Keratinocyte (primary cell): ENCODE results near the gene RASAL2. TPM values are rescaled to one million over a fixed set of nuclear protein-coding genes. Genes with fewer than 3 reads are reported as not detected.

Experiments
- DNase-seq: peaks from one replicate; pipeline ENCODE4 v3.0.0-alpha.2; 2011; ENCODE audit warnings: low read depth, missing footprints, low spot score
- FAIRE-seq: peaks from 2 replicates; lab custom pipeline; 2011; peaks lifted over from hg19 to GRCh38; lab: Jason Lieb, UNC
- H2AFZ ChIP-seq: 2 replicates; pipeline ENCODE4 v1.6.0; 2012; ENCODE audit warnings: low read length, control low read depth, inconsistent platforms; ENCODE audit not compliant: control insufficient read depth
- H3K27ac ChIP-seq: 2 replicates; pipeline ENCODE4 v1.5.1; 2011; ENCODE audit warnings: low read length; ENCODE audit not compliant: control insufficient read depth, insufficient read depth
- H3K27me3 ChIP-seq: 3 replicates; pipeline ENCODE4 v1.6.0; 2011; ENCODE audit warnings: low read length; ENCODE audit not compliant: control insufficient read depth, insufficient read depth; ENCODE audit errors: extremely low read depth
- H3K36me3 ChIP-seq, 2 experiments: 2 replicates in 1 of 2; 3 replicates in 1 of 2; pipeline ENCODE4 v1.5.1; 2011; ENCODE audit warnings: low read length in 2 of 2, mild to moderate bottlenecking in 1 of 2; ENCODE audit not compliant: control insufficient read depth in 2 of 2, insufficient read depth in 2 of 2; ENCODE audit errors: extremely low read depth in 1 of 2
- H3K4me1 ChIP-seq: 3 replicates; pipeline ENCODE4 v1.5.1; 2011; ENCODE audit warnings: low read length; ENCODE audit not compliant: control insufficient read depth, insufficient read depth; ENCODE audit errors: extremely low read depth
- H3K4me2 ChIP-seq: 3 replicates; pipeline ENCODE4 v1.6.0; 2011; ENCODE audit warnings: low read depth, low read length; ENCODE audit not compliant: control insufficient read depth, insufficient read depth; ENCODE audit errors: extremely low read depth
- H3K4me3 ChIP-seq, 3 experiments: fragments of 200-600 bp in 1 of 3; sonication (generic) in 1 of 3; 2 replicates in 2 of 3; 3 replicates in 1 of 3; pipeline ENCODE4 v1.5.1; 2011 to 2016; ENCODE audit warnings: low read length in 3 of 3, mild to moderate bottlenecking in 3 of 3, control low read depth in 2 of 3, inconsistent platforms in 1 of 3, low read depth in 1 of 3, mixed read lengths in 1 of 3, mixed run types in 1 of 3, moderate library complexity in 1 of 3; ENCODE audit not compliant: control insufficient read depth in 2 of 3, insufficient read depth in 2 of 3; ENCODE audit errors: extremely low read depth in 1 of 3
- H3K79me2 ChIP-seq: 2 replicates; pipeline ENCODE4 v1.6.0; 2012; ENCODE audit warnings: low read length; ENCODE audit not compliant: control insufficient read depth, insufficient read depth
- H3K9ac ChIP-seq: 3 replicates; pipeline ENCODE4 v1.6.0; 2011; ENCODE audit warnings: low read length; ENCODE audit not compliant: control insufficient read depth, insufficient read depth; ENCODE audit errors: extremely low read depth
- H3K9me1 ChIP-seq: 3 replicates; pipeline ENCODE4 v1.6.0; 2011; ENCODE audit warnings: low read length; ENCODE audit not compliant: control insufficient read depth, insufficient read depth; ENCODE audit errors: extremely low read depth
- H3K9me3 ChIP-seq: 2 replicates; pipeline ENCODE4 v1.5.1; 2012; ENCODE audit warnings: low read depth, low read length; ENCODE audit not compliant: control insufficient read depth
- H4K20me1 ChIP-seq: 3 replicates; pipeline ENCODE4 v1.6.0; 2011; ENCODE audit warnings: low read length; ENCODE audit not compliant: control insufficient read depth, insufficient read depth; ENCODE audit errors: extremely low read depth
- EZH2 ChIP-seq: IDR thresholded peaks from one replicate; pipeline ENCODE4 v1.6.1; 2012; ENCODE audit warnings: inconsistent platforms, mild to moderate bottlenecking, low read length, moderate library complexity
- dilution Hi-C: fragments of 300-500 bp; cut with MboI; formaldehyde crosslinking; loops from one replicate; pipeline ENCODE4 v1.7.0; 2020; ENCODE audit warnings: low sequenced_read_pairs; ENCODE audit not compliant: extremely low pct_ligation_motif_present
- polyA plus RNA-seq, 5 experiments: library from polyadenylated mRNA; depleted of rRNA in 3 of 5; stranded (reverse) in 3 of 5; stranded (forward) in 1 of 5; unstranded in 1 of 5; fragments of >200 nt; gene quantifications; 1 replicate in 1 of 5; 2 replicates in 3 of 5; 3 replicates in 1 of 5; pipeline versions ENCODE4 v1.2.1 to v1.2.3, GENCODE V29; 2011 to 2012; ENCODE audit warnings: missing spikeins in 2 of 5, low read depth in 1 of 5, low replicate concordance in 1 of 5
- TF ChIP-seq, protein P1 (sequence below), 3 experiments: IDR thresholded peaks in 1 of 3; conservative IDR thresholded peaks in 1 of 3; optimal IDR thresholded peaks in 1 of 3; 2 replicates in 2 of 3; 3 replicates in 1 of 3; pipeline versions ENCODE3 to v1.5.1; 2011; ENCODE audit warnings: low read length in 3 of 3, mild to moderate bottlenecking in 3 of 3, moderate library complexity in 2 of 3, control low read depth in 1 of 3, inconsistent platforms in 1 of 3; ENCODE audit not compliant: insufficient read depth in 2 of 3; ENCODE audit errors: extremely low read depth in 1 of 3

Gene RASAL2
- polyA plus RNA-seq, 1 donor (not counting 4 experiments of a cell fraction or from before 2014, with no cell fraction given), result 27.2 TPM

DNA sequence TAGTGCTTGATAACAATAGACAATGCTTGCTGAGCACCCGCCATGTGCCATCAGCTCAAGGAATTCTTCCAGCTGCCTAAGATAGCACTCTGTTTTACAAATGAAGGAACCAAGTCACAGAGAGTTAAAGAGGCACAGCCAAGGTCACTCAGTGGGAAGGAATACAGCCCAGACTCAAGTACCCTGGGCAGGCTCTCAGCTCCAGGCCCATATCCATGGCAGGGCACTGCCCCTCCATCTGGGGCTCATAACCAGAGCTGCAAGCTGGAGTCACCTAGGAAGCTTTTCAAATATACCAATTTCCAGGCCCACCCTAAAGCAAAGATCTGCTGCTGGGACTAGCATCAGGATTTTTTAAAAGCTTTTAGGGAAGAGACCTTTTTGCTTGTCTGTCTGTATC lies 401.3 kb downstream of the RASAL2 start:
- Histone ChIP-seq H3K4me1 (peaks cover 5% of the 10 kb centered on the region), H4K20me1 (no peaks in the 10 kb centered on the region), H3K36me3 (no peaks in the 10 kb centered on the region), H3K4me2 (no peak overlapping the region), H3K9me1 (no peaks in the 10 kb centered on the region), H3K4me3 (no peak overlapping the region), H3K79me2 (no peaks in the 10 kb centered on the region), H3K27ac (no peak overlapping the region), H3K9ac (no peak overlapping the region), H3K27me3 (no peaks in the 10 kb centered on the region), H2AFZ (no peak overlapping the region), H3K9me3 (no peaks in the 10 kb centered on the region)
- DNase-seq (no peak), FAIRE-seq (no peak)
- dilution Hi-C loops, result no loop called here
- TF ChIP-seq, protein P1, sequence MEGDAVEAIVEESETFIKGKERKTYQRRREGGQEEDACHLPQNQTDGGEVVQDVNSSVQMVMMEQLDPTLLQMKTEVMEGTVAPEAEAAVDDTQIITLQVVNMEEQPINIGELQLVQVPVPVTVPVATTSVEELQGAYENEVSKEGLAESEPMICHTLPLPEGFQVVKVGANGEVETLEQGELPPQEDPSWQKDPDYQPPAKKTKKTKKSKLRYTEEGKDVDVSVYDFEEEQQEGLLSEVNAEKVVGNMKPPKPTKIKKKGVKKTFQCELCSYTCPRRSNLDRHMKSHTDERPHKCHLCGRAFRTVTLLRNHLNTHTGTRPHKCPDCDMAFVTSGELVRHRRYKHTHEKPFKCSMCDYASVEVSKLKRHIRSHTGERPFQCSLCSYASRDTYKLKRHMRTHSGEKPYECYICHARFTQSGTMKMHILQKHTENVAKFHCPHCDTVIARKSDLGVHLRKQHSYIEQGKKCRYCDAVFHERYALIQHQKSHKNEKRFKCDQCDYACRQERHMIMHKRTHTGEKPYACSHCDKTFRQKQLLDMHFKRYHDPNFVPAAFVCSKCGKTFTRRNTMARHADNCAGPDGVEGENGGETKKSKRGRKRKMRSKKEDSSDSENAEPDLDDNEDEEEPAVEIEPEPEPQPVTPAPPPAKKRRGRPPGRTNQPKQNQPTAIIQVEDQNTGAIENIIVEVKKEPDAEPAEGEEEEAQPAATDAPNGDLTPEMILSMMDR (optimal IDR thresholded peaks at IDR 0.05 in 1 of 3, IDR thresholded peaks at IDR 0.05 in 1 of 3, conservative IDR thresholded peaks at IDR 0.05 in 1 of 3; ENCODE audit: extremely low read depth in 1 of 3, insufficient read depth in 2 of 3, low read length in 3 of 3), result no peak
- TF ChIP-seq EZH2, result no peak

DNA sequence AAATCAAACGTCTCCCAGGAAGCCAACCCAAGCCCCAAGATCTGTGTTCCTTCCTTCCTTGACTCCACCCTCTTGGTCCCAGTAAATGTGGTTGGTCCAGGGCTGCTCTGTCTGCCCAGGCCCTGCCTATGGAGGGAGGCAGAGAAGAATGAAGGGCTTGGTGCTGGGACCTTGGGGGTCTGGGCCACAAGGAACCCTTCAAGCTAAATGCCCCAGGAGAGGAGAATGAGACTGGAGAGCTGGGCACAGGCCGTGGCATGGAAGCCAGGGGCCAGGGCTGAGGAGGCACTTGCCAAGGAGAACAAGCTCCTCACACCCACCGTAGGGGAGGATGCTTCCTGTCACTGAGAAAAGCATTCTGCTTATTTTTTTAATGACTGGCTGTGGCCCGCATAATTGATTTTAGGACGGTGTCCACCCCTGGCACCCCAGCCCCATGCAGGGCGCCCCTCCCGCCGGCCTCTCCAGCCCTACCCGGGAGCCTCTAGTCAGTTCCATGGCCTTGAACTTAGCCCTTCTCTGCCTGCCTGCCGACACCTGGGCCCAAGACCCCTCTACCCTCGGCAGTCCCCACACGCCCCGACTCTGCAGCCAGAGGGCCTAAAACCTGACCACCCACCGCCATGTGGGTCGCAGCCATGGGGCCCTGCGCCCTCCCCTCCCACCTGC lies 402.0 kb downstream of the RASAL2 start:
- dilution Hi-C loops, result no loop called here
- Histone ChIP-seq H4K20me1 (no peaks in the 10 kb centered on the region), H3K79me2 (no peaks in the 10 kb centered on the region), H3K27me3 (no peaks in the 10 kb centered on the region), H3K9ac (no peak overlapping the region), H3K9me3 (no peaks in the 10 kb centered on the region), H3K27ac (no peak overlapping the region), H3K4me1 (peaks cover 5% of the 10 kb centered on the region), H3K4me3 (no peak overlapping the region), H3K9me1 (no peaks in the 10 kb centered on the region), H3K4me2 (no peak overlapping the region), H2AFZ (no peak overlapping the region), H3K36me3 (no peaks in the 10 kb centered on the region)
- DNase-seq (no peak), FAIRE-seq (no peak)
- no peak for TF ChIP-seq EZH2
- TF ChIP-seq, protein P1 (optimal IDR thresholded peaks at IDR 0.05 in 1 of 3, IDR thresholded peaks at IDR 0.05 in 1 of 3, conservative IDR thresholded peaks at IDR 0.05 in 1 of 3; ENCODE audit: extremely low read depth in 1 of 3, insufficient read depth in 2 of 3, low read length in 3 of 3), result no peak
